Activated T-cell treated with anti-CD3 and anti-CD28 coated beads, Interleukin-2, amount 50 U/mL, for 72 hours (primary cell): ENCODE results near the gene CNTNAP2. TPM values are rescaled to one million over a fixed set of nuclear protein-coding genes. Genes with fewer than 3 reads are reported as not detected.

ENCODE experiments used
- ATAC-seq, 2 donors: fragments of 150-1000 bp; cut with Tn5 transposase; replicated peaks in 1 of 2; 2 replicates each; pipeline ENCODE4 v1.10.0; 2021; ENCODE audit warnings: moderate library complexity in 2 of 2, mild to moderate bottlenecking in 1 of 2
- DNase-seq, 2 donors: peaks; one replicate each; pipeline ENCODE4 v3.0.0; 2021 to 2022; ENCODE audit warnings: mixed read lengths in 1 of 2
- H3K27ac Mint-ChIP-seq: one replicate; pipeline ENCODE4 v1.8.0; 2022; ENCODE audit warnings: mild to moderate bottlenecking, moderate library complexity, mixed read lengths
- H3K27me3 Mint-ChIP-seq: one replicate; pipeline ENCODE4 v1.8.0; 2022; ENCODE audit warnings: low read depth, mixed read lengths
- H3K36me3 Mint-ChIP-seq, 2 donors: one replicate each; pipeline ENCODE4 v1.8.0; 2022; ENCODE audit warnings: mixed read lengths in 2 of 2, mild to moderate bottlenecking in 1 of 2; ENCODE audit not compliant: insufficient read depth in 2 of 2
- H3K4me1 Mint-ChIP-seq: one replicate; pipeline ENCODE4 v1.8.0; 2022; ENCODE audit warnings: low read depth, mixed read lengths
- H3K4me3 Mint-ChIP-seq, 2 donors: one replicate each; pipeline ENCODE4 v1.8.0; 2022; ENCODE audit warnings: mild to moderate bottlenecking in 2 of 2, mixed read lengths in 2 of 2, moderate library complexity in 2 of 2
- H3K9me3 Mint-ChIP-seq, 2 donors: one replicate each; pipeline ENCODE4 v1.8.0; 2022; ENCODE audit warnings: mixed read lengths in 2 of 2
- total RNA-seq, 2 donors: library from RNA; stranded (reverse); gene quantifications; one replicate each; pipeline ENCODE4 v1.2.3, GENCODE V29; 2022

Gene CNTNAP2
- total RNA-seq, 2 donors from 2014 or later, result not detected

- peaks cover 2 to 5% of the 10 kb centered on the region in 2 donors for H3K9me3 Mint-ChIP-seq
- no peaks in the 10 kb centered on the region for H3K27me3 Mint-ChIP-seq
- no peaks in the 10 kb centered on the region for H3K36me3 Mint-ChIP-seq
- no peak overlapping the region for H3K27ac Mint-ChIP-seq
- H3K4me3 Mint-ChIP-seq, result no peak overlapping the region
- no peaks in the 10 kb centered on the region for H3K4me1 Mint-ChIP-seq
- no peak for DNase-seq
- ATAC-seq, result no peak
These were observed 490.0 kb downstream of the CNTNAP2 start for GRCh38 chr7:146606628-146607027.

- Mint-ChIP-seq H3K4me1 (no peaks in the 10 kb centered on the region), H3K27ac (no peak overlapping the region), H3K9me3 (peaks cover 4 to 7% of the 10 kb centered on the region in 2 donors), H3K27me3 (no peaks in the 10 kb centered on the region), H3K36me3 (no peaks in the 10 kb centered on the region), H3K4me3 (no peak overlapping the region)
- ATAC-seq (no peak), DNase-seq (no peak)
These were observed 503.0 kb downstream of the CNTNAP2 start for GRCh38 chr7:146619641-146620040.

- no peak for ATAC-seq
- no peak overlapping the region for H3K4me3 Mint-ChIP-seq
- H3K27ac Mint-ChIP-seq, result no peak overlapping the region
- peaks cover 5 to 7% of the 10 kb centered on the region in 2 donors for H3K9me3 Mint-ChIP-seq
- no peaks in the 10 kb centered on the region for H3K36me3 Mint-ChIP-seq
- no peaks in the 10 kb centered on the region for H3K27me3 Mint-ChIP-seq
- H3K4me1 Mint-ChIP-seq, result no peaks in the 10 kb centered on the region
- no peak for DNase-seq
These were observed 510.3 kb downstream of the CNTNAP2 start for GRCh38 chr7:146626912-146627311.

GRCh38 chr7:146635205-146636032, 518.8 kb downstream of the CNTNAP2 start:
- DNase-seq, result no peak
- Mint-ChIP-seq H3K27me3 (no peaks in the 10 kb centered on the region), H3K4me3 (no peak overlapping the region), H3K36me3 (no peaks in the 10 kb centered on the region), H3K9me3 (peaks cover 3 to 5% of the 10 kb centered on the region in 2 donors), H3K4me1 (no peaks in the 10 kb centered on the region), H3K27ac (no peak overlapping the region)
- ATAC-seq, result no peak

GRCh38 chr7:146636033-146636356, 519.4 kb downstream of the CNTNAP2 start:
- Mint-ChIP-seq H3K4me1 (no peaks in the 10 kb centered on the region), H3K36me3 (no peaks in the 10 kb centered on the region), H3K4me3 (no peak overlapping the region), H3K27me3 (no peaks in the 10 kb centered on the region), H3K27ac (no peak overlapping the region), H3K9me3 (peaks cover 0 to 1% of the 10 kb centered on the region in 2 donors)
- no peak for ATAC-seq
- no peak for DNase-seq

- no peak for ATAC-seq
- no peak overlapping the region for H3K27ac Mint-ChIP-seq
- no peak overlapping the region for H3K4me3 Mint-ChIP-seq
These were observed 520.0 kb downstream of the CNTNAP2 start for GRCh38 chr7:146636581-146636980.

GRCh38 chr7:146639291-146639690, 522.7 kb downstream of the CNTNAP2 start:
- H3K4me1 Mint-ChIP-seq, result no peaks in the 10 kb centered on the region
- H3K27me3 Mint-ChIP-seq, result no peaks in the 10 kb centered on the region
- no peak overlapping the region for H3K4me3 Mint-ChIP-seq
- peaks cover 1 to 5% of the 10 kb centered on the region in 2 donors for H3K9me3 Mint-ChIP-seq
- H3K27ac Mint-ChIP-seq, result no peak overlapping the region
- no peak for ATAC-seq
- H3K36me3 Mint-ChIP-seq, result no peaks in the 10 kb centered on the region
- DNase-seq, result no peak

More at GRCh38 chr7:146636581-146636980, 520.0 kb downstream of the CNTNAP2 start:
- Mint-ChIP-seq H3K27me3 (no peaks in the 10 kb centered on the region), H3K4me1 (no peaks in the 10 kb centered on the region), H3K9me3 (peaks cover 1 to 2% of the 10 kb centered on the region in 2 donors), H3K36me3 (no peaks in the 10 kb centered on the region)
- no peak for DNase-seq

GRCh38 chr7:146641491-146641890, 524.9 kb downstream of the CNTNAP2 start:
- H3K9me3 Mint-ChIP-seq, result peaks cover 0 to 5% of the 10 kb centered on the region in 2 donors
- no peaks in the 10 kb centered on the region for H3K4me1 Mint-ChIP-seq
- no peak for DNase-seq
- H3K4me3 Mint-ChIP-seq, result no peak overlapping the region
- H3K27me3 Mint-ChIP-seq, result no peaks in the 10 kb centered on the region
- no peak overlapping the region for H3K27ac Mint-ChIP-seq
- no peak for ATAC-seq
- H3K36me3 Mint-ChIP-seq, result no peaks in the 10 kb centered on the region

GRCh38 chr7:146645383-146645976, 528.9 kb downstream of the CNTNAP2 start:
- peaks cover 1 to 5% of the 10 kb centered on the region in 2 donors for H3K9me3 Mint-ChIP-seq
- no peaks in the 10 kb centered on the region for H3K36me3 Mint-ChIP-seq
- no peak overlapping the region for H3K27ac Mint-ChIP-seq

GRCh38 chr7:146647445-146647844, 530.8 kb downstream of the CNTNAP2 start:
- no peak overlapping the region for H3K4me3 Mint-ChIP-seq
- H3K36me3 Mint-ChIP-seq, result no peaks in the 10 kb centered on the region
- no peak overlapping the region for H3K27ac Mint-ChIP-seq
- no peaks in the 10 kb centered on the region for H3K4me1 Mint-ChIP-seq
- no peak for DNase-seq
- no peaks in the 10 kb centered on the region for H3K27me3 Mint-ChIP-seq
- ATAC-seq, result no peak
- H3K9me3 Mint-ChIP-seq, result peaks cover 1 to 3% of the 10 kb centered on the region in 2 donors

More at GRCh38 chr7:146645383-146645976, 528.9 kb downstream of the CNTNAP2 start:
- Mint-ChIP-seq H3K4me3 (no peak overlapping the region), H3K4me1 (no peaks in the 10 kb centered on the region), H3K27me3 (no peaks in the 10 kb centered on the region)
- ATAC-seq (no peak), DNase-seq (no peak)

GRCh38 chr7:146652176-146652575, 535.6 kb downstream of the CNTNAP2 start:
- no peak for ATAC-seq
- peaks cover 6% of the 10 kb centered on the region for H3K4me1 Mint-ChIP-seq

GRCh38 chr7:146654048-146654447, 537.4 kb downstream of the CNTNAP2 start:
- no peak overlapping the region for H3K4me3 Mint-ChIP-seq
- DNase-seq (no peak), ATAC-seq (no peak)
- no peak overlapping the region for H3K27ac Mint-ChIP-seq
- H3K4me1 Mint-ChIP-seq, result peaks cover 6% of the 10 kb centered on the region
- H3K36me3 Mint-ChIP-seq, result no peaks in the 10 kb centered on the region
- H3K27me3 Mint-ChIP-seq, result no peaks in the 10 kb centered on the region
- peaks cover 1 to 6% of the 10 kb centered on the region in 2 donors for H3K9me3 Mint-ChIP-seq

More at GRCh38 chr7:146652176-146652575, 535.6 kb downstream of the CNTNAP2 start:
- Mint-ChIP-seq H3K4me3 (no peak overlapping the region), H3K27me3 (no peaks in the 10 kb centered on the region), H3K36me3 (no peaks in the 10 kb centered on the region), H3K27ac (no peak overlapping the region), H3K9me3 (peaks cover 0 to 1% of the 10 kb centered on the region in 2 donors)
- no peak for DNase-seq

- Mint-ChIP-seq H3K27ac (no peak overlapping the region), H3K9me3 (peaks cover 2 to 7% of the 10 kb centered on the region in 2 donors), H3K4me3 (no peak overlapping the region), H3K36me3 (no peaks in the 10 kb centered on the region), H3K4me1 (peaks cover 6% of the 10 kb centered on the region), H3K27me3 (no peaks in the 10 kb centered on the region)
- ATAC-seq (no peak), DNase-seq (no peak)
These were observed 539.6 kb downstream of the CNTNAP2 start for GRCh38 chr7:146655928-146656797.
